Body of pancreas (tissue), 4 donors: ENCODE measurements around the gene MAPK1. TPM values are rescaled to one million over a fixed set of nuclear protein-coding genes. Genes with fewer than 3 reads are reported as not detected.

Experiments used
- ATAC-seq: fragments of 150-250 bp; one replicate; pipeline ENCODE4 v1.9.1; 2016
- DNase-seq, 4 donors: peaks; one replicate each; pipeline ENCODE4 v3.0.0-alpha.2; 2019
- H3K27ac ChIP-seq, 4 donors: fragments of 200-600 bp; sonication (generic); 1 replicate in 3 of 4; 2 replicates in 1 of 4; pipeline versions ENCODE4 v1.5.1 to v1.6.1; 2016 to 2019; ENCODE audit warnings: mild to moderate bottlenecking in 1 of 4, mixed read lengths in 1 of 4, moderate library complexity in 1 of 4
- H3K27me3 ChIP-seq, 2 donors: fragments of 200-600 bp; sonication (generic); one replicate each; pipeline ENCODE4 v1.6.0; 2016; ENCODE audit warnings: mild to moderate bottlenecking in 1 of 2
- H3K36me3 ChIP-seq, 2 donors: fragments of 200-600 bp; sonication (generic); replicated peaks in 1 of 2; 2 replicates each; pipeline ENCODE4 v1.5.1; 2016; ENCODE audit warnings: low read depth in 2 of 2; ENCODE audit not compliant: insufficient read depth in 1 of 2
- H3K4me1 ChIP-seq: fragments of 200-600 bp; sonication (generic); one replicate; pipeline ENCODE4 v1.6.0; 2016
- H3K4me3 ChIP-seq, 2 donors: fragments of 200-600 bp; sonication (generic); 1 replicate in 1 of 2; 2 replicates in 1 of 2; pipeline ENCODE4 v1.5.1; 2016 to 2019
- H3K9me3 ChIP-seq, 3 donors: fragments of 200-600 bp; sonication (generic); 1 replicate in 2 of 3; 2 replicates in 1 of 3; pipeline ENCODE4 v1.5.1; 2016
- CTCF ChIP-seq, 7 experiments: fragments of 450-650 bp in 4 of 7; fragments of 200-600 bp in 3 of 7; sonication (generic) in 3 of 7; IDR thresholded peaks; one replicate each; pipeline ENCODE4 v1.5.1; 2016 to 2019; ENCODE audit warnings: antibody characterized with exemption in 7 of 7
- POLR2A ChIP-seq, 3 donors: fragments of 450-650 bp; IDR thresholded peaks; one replicate each; pipeline ENCODE4 v1.6.1; 2016; ENCODE audit warnings: antibody characterized with exemption in 3 of 3, mild to moderate bottlenecking in 2 of 3
- WGBS, 2 donors: methylation state at CpG; one replicate each; pipeline ENCODE4 v1.1.5; 2017; 5-methylcytosine and 5-hydroxymethylcytosine counted together
- intact Hi-C: fragments of 100-400 bp; cut with DNase I; formaldehyde crosslinking; loops from one replicate; pipeline ENCODE4 v1.15.1; 2023
- total RNA-seq, 2 donors: library from RNA; depleted of rRNA; stranded (reverse); fragments of >200 nt; gene quantifications; one replicate each; pipeline ENCODE4 v1.1.0, GENCODE V29; 2016

MAPK1 gene
- total RNA-seq, 2 donors from 2014 or later = 25.4 to 44.1 TPM

- no peak for ATAC-seq
- intact Hi-C loops = no loop called here
Measured at GRCh38 chr22:21741790-21742189, 125.7 kb downstream of the MAPK1 start.

DNA sequence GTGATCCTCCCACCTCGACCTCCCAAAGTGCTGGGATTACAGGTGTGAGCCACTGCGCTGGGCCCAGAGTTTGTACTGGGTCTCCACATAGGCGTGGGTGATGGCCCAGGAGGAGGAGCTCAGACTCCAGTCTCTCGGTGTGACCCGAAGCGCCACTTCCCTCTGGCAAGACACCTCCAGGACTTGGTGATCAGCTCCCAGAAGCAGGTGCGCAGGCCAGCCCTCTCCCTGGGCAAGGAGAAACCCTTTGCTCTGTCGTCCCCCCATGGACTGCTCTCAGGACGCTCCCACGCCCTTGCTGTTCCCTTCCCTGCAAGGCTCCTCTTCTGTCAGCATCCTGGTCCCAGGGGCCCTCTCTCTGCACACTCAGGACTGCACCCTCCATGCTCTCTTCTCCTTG lies 126.4 kb downstream of the MAPK1 start:
- DNase-seq (no peak), ATAC-seq (no peak)
- H3K4me1 ChIP-seq = peaks cover 3% of the 10 kb centered on the region
- no peaks in the 10 kb centered on the region for H3K36me3 ChIP-seq
- no peaks in the 10 kb centered on the region for H3K9me3 ChIP-seq
- no peaks in the 10 kb centered on the region for H3K27me3 ChIP-seq
- no peak overlapping the region for H3K4me3 ChIP-seq
- intact Hi-C loops = no loop called here
- no peak overlapping the region for H3K27ac ChIP-seq
- WGBS, 2 donors = 75 to 80% methylated on average over 8 to 10 of the region's 10 CpGs
- no peak for TF ChIP-seq CTCF (IDR thresholded peaks at IDR 0.05)
- no peak for TF ChIP-seq POLR2A (IDR thresholded peaks at IDR 0.05)

More at GRCh38 chr22:21741790-21742189, 125.7 kb downstream of the MAPK1 start:
- no peak for DNase-seq
- Histone ChIP-seq H3K4me1 (no peaks in the 10 kb centered on the region), H3K9me3 (no peaks in the 10 kb centered on the region), H3K27me3 (no peaks in the 10 kb centered on the region), H3K4me3 (no peak overlapping the region), H3K36me3 (no peaks in the 10 kb centered on the region), H3K27ac (no peak overlapping the region)
- WGBS, 2 donors = 86% methylated on average over 4 to 6 of the region's 6 CpGs
- TF ChIP-seq CTCF (IDR thresholded peaks at IDR 0.05) = no peak
- TF ChIP-seq POLR2A (IDR thresholded peaks at IDR 0.05) = no peak

- WGBS, 2 donors = 79 to 87% methylated on average over 4 to 5 of the region's 5 CpGs
- ATAC-seq (no peak), DNase-seq (no peak)
- Histone ChIP-seq H3K9me3 (no peaks in the 10 kb centered on the region), H3K4me1 (peaks cover 6% of the 10 kb centered on the region), H3K27ac (no peak overlapping the region), H3K36me3 (no peaks in the 10 kb centered on the region), H3K27me3 (no peaks in the 10 kb centered on the region), H3K4me3 (no peak overlapping the region)
- intact Hi-C loops = no loop called here
- TF ChIP-seq CTCF (IDR thresholded peaks at IDR 0.05) (no peak), POLR2A (IDR thresholded peaks at IDR 0.05) (no peak)
Measured at GRCh38 chr22:21739828-21740377, 127.5 kb downstream of the MAPK1 start.

GRCh38 chr22:21738966-21739365 lies 128.5 kb downstream of the MAPK1 start:
- no peaks in the 10 kb centered on the region for H3K27me3 ChIP-seq
- H3K4me3 ChIP-seq = no peak overlapping the region
- WGBS, 2 donors = 53 to 57% methylated on average over 5 to 7 of the region's 7 CpGs
- no peaks in the 10 kb centered on the region for H3K36me3 ChIP-seq
- intact Hi-C loops = no loop called here
- no peak overlapping the region for H3K27ac ChIP-seq
- no peaks in the 10 kb centered on the region for H3K9me3 ChIP-seq
- peaks cover 12% of the 10 kb centered on the region for H3K4me1 ChIP-seq
- ATAC-seq (no peak), DNase-seq (no peak)
- TF ChIP-seq CTCF (IDR thresholded peaks at IDR 0.05) = no peak
- no peak for TF ChIP-seq POLR2A (IDR thresholded peaks at IDR 0.05)

GRCh38 chr22:21738081-21738480 lies 129.4 kb downstream of the MAPK1 start:
- H3K9me3 ChIP-seq = no peaks in the 10 kb centered on the region
- intact Hi-C loops = no loop called here
- no peaks in the 10 kb centered on the region for H3K36me3 ChIP-seq
- H3K27me3 ChIP-seq = no peaks in the 10 kb centered on the region
- DNase-seq (no peak), ATAC-seq (no peak)
- H3K27ac ChIP-seq = no peak overlapping the region
- WGBS, 2 donors = 72 to 76% methylated on average over 8 of the region's 8 CpGs
- H3K4me1 ChIP-seq = peaks cover 12% of the 10 kb centered on the region
- no peak for TF ChIP-seq POLR2A (IDR thresholded peaks at IDR 0.05)
- TF ChIP-seq CTCF (IDR thresholded peaks at IDR 0.05) = no peak
- H3K4me3 ChIP-seq = no peak overlapping the region
